Neural cell (in vitro differentiated cells): ENCODE data around the gene VASH1. TPM values are rescaled to one million over a fixed set of nuclear protein-coding genes. Genes with fewer than 3 reads are reported as not detected.

Experiments
- H2AFZ ChIP-seq: fragments of 200-600, 300-800 bp; sonication (generic), shearing (Covaris generic); 2 replicates; pipeline ENCODE4 v1.6.0; 2014; ENCODE audit warnings: low read depth, mild to moderate bottlenecking, antibody characterized with exemption, low read length, moderate library complexity
- H3F3A ChIP-seq: fragments of 200-600 bp; shearing (Covaris generic); 2 replicates; pipeline ENCODE4 v1.6.1; 2016; ENCODE audit warnings: mild to moderate bottlenecking, moderate library complexity, mixed read lengths, antibody characterized with exemption, low read length; ENCODE audit not compliant: insufficient read depth, poor library complexity, severe bottlenecking
- H3K27ac ChIP-seq: fragments of 200-600, 300-800 bp; sonication (generic), shearing (Covaris generic); 2 replicates; pipeline ENCODE4 v1.5.1; 2014; ENCODE audit warnings: mild to moderate bottlenecking, low read length, moderate library complexity
- H3K27me3 ChIP-seq: fragments of 300-800, 200-600 bp; sonication (generic), shearing (Covaris generic); 2 replicates; pipeline ENCODE4 v1.6.0; 2014; ENCODE audit warnings: mild to moderate bottlenecking, low read depth, low read length, moderate library complexity; ENCODE audit not compliant: insufficient read depth
- H3K36me3 ChIP-seq: fragments of 300-800, 200-600 bp; sonication (generic), shearing (Covaris generic); 2 replicates; pipeline ENCODE4 v1.5.1; 2014; ENCODE audit warnings: mild to moderate bottlenecking, antibody characterized with exemption, low read length, moderate library complexity; ENCODE audit not compliant: insufficient read depth
- H3K4me2 ChIP-seq: fragments of 300-800, 200-600 bp; sonication (generic), shearing (Covaris generic); 2 replicates; pipeline ENCODE4 v1.6.0; 2014; ENCODE audit warnings: mild to moderate bottlenecking, low read length
- H3K4me3 ChIP-seq: fragments of 300-800, 200-600 bp; sonication (generic), shearing (Covaris generic); 2 replicates; pipeline ENCODE4 v1.5.1; 2014; ENCODE audit warnings: mild to moderate bottlenecking, low read length, moderate library complexity
- H3K79me2 ChIP-seq: fragments of 200-600 bp; shearing (Covaris generic); replicated peaks from 2 replicates; pipeline ENCODE4 v1.6.0; 2014; ENCODE audit warnings: mild to moderate bottlenecking, low read length, moderate library complexity; ENCODE audit not compliant: insufficient read depth
- H3K9ac ChIP-seq: fragments of 300-800, 200-600 bp; sonication (generic), shearing (Covaris generic); 2 replicates; pipeline ENCODE4 v1.6.1; 2016; ENCODE audit warnings: mild to moderate bottlenecking, low read length, mixed read lengths
- H3K9me2 ChIP-seq: fragments of 200-600 bp; shearing (Covaris generic); 2 replicates; pipeline ENCODE4 v1.6.1; 2016; ENCODE audit warnings: mild to moderate bottlenecking, low read length, mixed read lengths; ENCODE audit not compliant: insufficient read depth
- H3K9me3 ChIP-seq: fragments of 200-600, 300-800 bp; sonication (generic), shearing (Covaris generic); 2 replicates; pipeline ENCODE4 v1.6.1; 2016; ENCODE audit warnings: mild to moderate bottlenecking, mixed run types, low read length, moderate library complexity, mixed read lengths
- H4K20me1 ChIP-seq: fragments of 200-600 bp; shearing (Covaris generic); 2 replicates; pipeline ENCODE4 v1.6.1; 2016; ENCODE audit warnings: mild to moderate bottlenecking, mixed run types; ENCODE audit not compliant: insufficient read depth
- EP300 ChIP-seq: fragments of 450-650 bp; conservative IDR thresholded peaks from 2 replicates; pipeline ENCODE4 v1.6.1; 2014; ENCODE audit warnings: antibody characterized with exemption, mild to moderate bottlenecking, moderate library complexity; ENCODE audit not compliant: poor library complexity, severe bottlenecking
- EZH2 ChIP-seq: fragments of 200-600, 300-800 bp; shearing (Covaris generic), sonication (generic); IDR thresholded peaks from 2 replicates; pipeline ENCODE4 v1.6.1; 2014; ENCODE audit warnings: antibody characterized with exemption, low read length, borderline replicate concordance, mild to moderate bottlenecking; ENCODE audit not compliant: insufficient read depth, poor library complexity, severe bottlenecking
- MXI1 ChIP-seq: fragments of 450-650 bp; conservative IDR thresholded peaks from 2 replicates; pipeline ENCODE4 v1.6.1; 2014; ENCODE audit warnings: antibody characterized with exemption, mild to moderate bottlenecking; ENCODE audit not compliant: poor library complexity, severe bottlenecking
- POLR2AphosphoS5 ChIP-seq: IDR thresholded peaks from 2 replicates; pipeline ENCODE4 v1.6.1; 2012
- RAD21 ChIP-seq: fragments of 450-650 bp; conservative IDR thresholded peaks from 2 replicates; pipeline ENCODE4 v1.6.1; 2014; ENCODE audit warnings: antibody characterized with exemption, mild to moderate bottlenecking, moderate library complexity
- SMC3 ChIP-seq: fragments of 450-650 bp; conservative IDR thresholded peaks from 2 replicates; pipeline ENCODE4 v1.6.1; 2014; ENCODE audit warnings: antibody characterized with exemption, mild to moderate bottlenecking, moderate library complexity; ENCODE audit not compliant: poor library complexity
- TAF1 ChIP-seq: IDR thresholded peaks from 2 replicates; pipeline ENCODE4 v1.6.1; 2012; ENCODE audit warnings: low read depth
- polyA plus RNA-seq: library from polyadenylated mRNA; depleted of rRNA; stranded (reverse); fragments of >200 nt; gene quantifications from 2 replicates; pipeline ENCODE4 v1.2.3, GENCODE V29; 2014
- TF ChIP-seq, protein P1 (sequence below): IDR thresholded peaks from 2 replicates; pipeline ENCODE4 v1.6.1; 2012; ENCODE audit warnings: borderline replicate concordance
- TF ChIP-seq, protein P2 (sequence below): fragments of 450-650 bp; IDR thresholded peaks from 2 replicates; pipeline ENCODE4 v1.5.1; 2014; ENCODE audit warnings: antibody characterized with exemption, mild to moderate bottlenecking, moderate library complexity; ENCODE audit not compliant: poor library complexity, severe bottlenecking

The VASH1 gene
- polyA plus RNA-seq, 1 donor from 2014 or later, result 26.8 TPM

DNA sequence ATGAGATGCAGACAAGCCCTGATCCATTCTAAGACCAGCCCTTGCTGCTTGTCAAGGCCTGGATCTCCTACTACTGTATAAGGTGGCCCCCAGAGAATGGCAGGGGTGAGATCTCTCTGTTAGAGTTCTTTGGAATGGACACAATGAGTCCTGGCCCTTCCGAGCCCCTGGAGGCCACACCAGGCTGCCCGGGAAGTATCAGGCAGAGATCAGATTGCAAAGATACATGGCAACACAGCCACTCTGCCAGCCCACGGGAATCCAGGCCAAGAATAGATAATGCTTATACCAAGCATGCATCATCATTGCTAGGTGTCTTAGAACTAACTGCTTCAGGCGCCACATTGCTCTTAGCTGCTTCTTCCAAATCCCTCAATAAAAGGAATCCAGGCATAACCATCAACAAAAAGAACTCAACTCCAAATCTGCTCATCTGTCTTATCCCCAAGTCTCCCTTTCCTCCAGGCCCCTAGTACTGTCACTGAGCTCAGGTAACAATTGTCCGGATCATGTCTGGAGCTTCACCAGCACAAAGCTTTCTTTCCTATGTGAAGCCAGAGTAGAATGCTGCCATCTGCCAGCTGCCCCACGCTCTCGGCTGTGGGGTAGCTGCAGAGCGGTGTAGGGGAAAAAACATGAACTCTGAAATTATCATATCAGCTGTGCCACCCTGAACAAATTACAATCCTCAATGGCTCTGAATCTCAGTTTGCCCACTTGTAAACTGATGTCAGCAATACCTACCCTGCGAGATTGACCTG, 5.5 kb upstream of the VASH1 start:
- H3K9me2 ChIP-seq, result no peaks in the 10 kb centered on the region
- no peak overlapping the region for H3K27ac ChIP-seq
- no peak overlapping the region for H3K9ac ChIP-seq
- no peaks in the 10 kb centered on the region for H3K36me3 ChIP-seq
- H3K4me2 ChIP-seq, result no peak overlapping the region
- H3K79me2 ChIP-seq, result no peaks in the 10 kb centered on the region
- no peaks in the 10 kb centered on the region for H3K9me3 ChIP-seq
- H4K20me1 ChIP-seq, result no peaks in the 10 kb centered on the region
- no peak overlapping the region for H3K4me3 ChIP-seq
- TF ChIP-seq, protein P1, sequence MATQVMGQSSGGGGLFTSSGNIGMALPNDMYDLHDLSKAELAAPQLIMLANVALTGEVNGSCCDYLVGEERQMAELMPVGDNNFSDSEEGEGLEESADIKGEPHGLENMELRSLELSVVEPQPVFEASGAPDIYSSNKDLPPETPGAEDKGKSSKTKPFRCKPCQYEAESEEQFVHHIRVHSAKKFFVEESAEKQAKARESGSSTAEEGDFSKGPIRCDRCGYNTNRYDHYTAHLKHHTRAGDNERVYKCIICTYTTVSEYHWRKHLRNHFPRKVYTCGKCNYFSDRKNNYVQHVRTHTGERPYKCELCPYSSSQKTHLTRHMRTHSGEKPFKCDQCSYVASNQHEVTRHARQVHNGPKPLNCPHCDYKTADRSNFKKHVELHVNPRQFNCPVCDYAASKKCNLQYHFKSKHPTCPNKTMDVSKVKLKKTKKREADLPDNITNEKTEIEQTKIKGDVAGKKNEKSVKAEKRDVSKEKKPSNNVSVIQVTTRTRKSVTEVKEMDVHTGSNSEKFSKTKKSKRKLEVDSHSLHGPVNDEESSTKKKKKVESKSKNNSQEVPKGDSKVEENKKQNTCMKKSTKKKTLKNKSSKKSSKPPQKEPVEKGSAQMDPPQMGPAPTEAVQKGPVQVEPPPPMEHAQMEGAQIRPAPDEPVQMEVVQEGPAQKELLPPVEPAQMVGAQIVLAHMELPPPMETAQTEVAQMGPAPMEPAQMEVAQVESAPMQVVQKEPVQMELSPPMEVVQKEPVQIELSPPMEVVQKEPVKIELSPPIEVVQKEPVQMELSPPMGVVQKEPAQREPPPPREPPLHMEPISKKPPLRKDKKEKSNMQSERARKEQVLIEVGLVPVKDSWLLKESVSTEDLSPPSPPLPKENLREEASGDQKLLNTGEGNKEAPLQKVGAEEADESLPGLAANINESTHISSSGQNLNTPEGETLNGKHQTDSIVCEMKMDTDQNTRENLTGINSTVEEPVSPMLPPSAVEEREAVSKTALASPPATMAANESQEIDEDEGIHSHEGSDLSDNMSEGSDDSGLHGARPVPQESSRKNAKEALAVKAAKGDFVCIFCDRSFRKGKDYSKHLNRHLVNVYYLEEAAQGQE, result no peak
- no peak for TF ChIP-seq MXI1
- TF ChIP-seq POLR2AphosphoS5, result no peak
- no peak for TF ChIP-seq RAD21
- no peak for TF ChIP-seq EP300
- TF ChIP-seq, protein P2, sequence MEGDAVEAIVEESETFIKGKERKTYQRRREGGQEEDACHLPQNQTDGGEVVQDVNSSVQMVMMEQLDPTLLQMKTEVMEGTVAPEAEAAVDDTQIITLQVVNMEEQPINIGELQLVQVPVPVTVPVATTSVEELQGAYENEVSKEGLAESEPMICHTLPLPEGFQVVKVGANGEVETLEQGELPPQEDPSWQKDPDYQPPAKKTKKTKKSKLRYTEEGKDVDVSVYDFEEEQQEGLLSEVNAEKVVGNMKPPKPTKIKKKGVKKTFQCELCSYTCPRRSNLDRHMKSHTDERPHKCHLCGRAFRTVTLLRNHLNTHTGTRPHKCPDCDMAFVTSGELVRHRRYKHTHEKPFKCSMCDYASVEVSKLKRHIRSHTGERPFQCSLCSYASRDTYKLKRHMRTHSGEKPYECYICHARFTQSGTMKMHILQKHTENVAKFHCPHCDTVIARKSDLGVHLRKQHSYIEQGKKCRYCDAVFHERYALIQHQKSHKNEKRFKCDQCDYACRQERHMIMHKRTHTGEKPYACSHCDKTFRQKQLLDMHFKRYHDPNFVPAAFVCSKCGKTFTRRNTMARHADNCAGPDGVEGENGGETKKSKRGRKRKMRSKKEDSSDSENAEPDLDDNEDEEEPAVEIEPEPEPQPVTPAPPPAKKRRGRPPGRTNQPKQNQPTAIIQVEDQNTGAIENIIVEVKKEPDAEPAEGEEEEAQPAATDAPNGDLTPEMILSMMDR, result no peak
- TF ChIP-seq TAF1, result no peak
- no peak for TF ChIP-seq SMC3
- no peak for TF ChIP-seq EZH2
- no peaks in the 10 kb centered on the region for H3K27me3 ChIP-seq
- H3F3A ChIP-seq, result no peaks in the 10 kb centered on the region
- H2AFZ ChIP-seq, result no peak overlapping the region

DNA sequence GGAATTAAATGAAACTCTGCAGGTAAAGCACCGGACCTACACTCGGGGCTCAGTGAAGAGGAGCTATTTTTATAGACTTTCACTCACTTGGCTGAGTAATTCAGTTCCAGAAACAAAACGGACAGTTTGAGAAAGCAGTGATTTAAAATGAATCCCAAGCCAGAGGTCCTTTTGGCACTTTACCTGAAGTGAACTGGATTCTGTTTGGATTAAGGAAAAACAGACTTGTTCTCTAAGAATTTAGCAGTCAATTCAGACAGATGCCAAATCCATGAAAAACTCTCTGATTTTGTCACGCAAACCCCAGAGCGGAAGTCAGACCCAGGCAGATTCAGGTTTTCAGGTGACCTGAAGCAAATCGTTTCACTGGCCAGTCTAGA, 4.9 kb upstream of the VASH1 start:
- Histone ChIP-seq H3K9me3 (no peaks in the 10 kb centered on the region), H3K79me2 (no peaks in the 10 kb centered on the region), H3K27ac (no peak overlapping the region), H2AFZ (no peak overlapping the region), H3K9ac (no peak overlapping the region), H3K9me2 (no peaks in the 10 kb centered on the region), H3K27me3 (no peaks in the 10 kb centered on the region), H3F3A (no peaks in the 10 kb centered on the region), H4K20me1 (no peaks in the 10 kb centered on the region), H3K4me2 (no peak overlapping the region), H3K36me3 (no peaks in the 10 kb centered on the region), H3K4me3 (no peak overlapping the region)
- TF ChIP-seq, protein P2, result no peak
- TF ChIP-seq RAD21, result no peak
- TF ChIP-seq MXI1, result no peak
- TF ChIP-seq POLR2AphosphoS5, result no peak
- TF ChIP-seq SMC3, result no peak
- no peak for TF ChIP-seq EZH2
- no peak for TF ChIP-seq EP300
- no peak for TF ChIP-seq TAF1
